OCI-LY3 (cell line): ENCODE measurements around the gene PRDM1.

Experiments used
- EZH2phosphoT487 ChIP-seq: fragments of 200-600 bp; shearing (Covaris generic); IDR thresholded peaks from 2 replicates; pipeline ENCODE4 v1.6.1; 2018; ENCODE audit warnings: antibody characterized with exemption, mixed run types, low read depth
- TF ChIP-seq, protein P1 (sequence below): fragments of 200-600, 300-600 bp; sonication (generic); IDR thresholded peaks from 2 replicates; pipeline ENCODE4 v1.5.1; 2014; ENCODE audit warnings: antibody characterized with exemption, low read length, low read depth

DNA sequence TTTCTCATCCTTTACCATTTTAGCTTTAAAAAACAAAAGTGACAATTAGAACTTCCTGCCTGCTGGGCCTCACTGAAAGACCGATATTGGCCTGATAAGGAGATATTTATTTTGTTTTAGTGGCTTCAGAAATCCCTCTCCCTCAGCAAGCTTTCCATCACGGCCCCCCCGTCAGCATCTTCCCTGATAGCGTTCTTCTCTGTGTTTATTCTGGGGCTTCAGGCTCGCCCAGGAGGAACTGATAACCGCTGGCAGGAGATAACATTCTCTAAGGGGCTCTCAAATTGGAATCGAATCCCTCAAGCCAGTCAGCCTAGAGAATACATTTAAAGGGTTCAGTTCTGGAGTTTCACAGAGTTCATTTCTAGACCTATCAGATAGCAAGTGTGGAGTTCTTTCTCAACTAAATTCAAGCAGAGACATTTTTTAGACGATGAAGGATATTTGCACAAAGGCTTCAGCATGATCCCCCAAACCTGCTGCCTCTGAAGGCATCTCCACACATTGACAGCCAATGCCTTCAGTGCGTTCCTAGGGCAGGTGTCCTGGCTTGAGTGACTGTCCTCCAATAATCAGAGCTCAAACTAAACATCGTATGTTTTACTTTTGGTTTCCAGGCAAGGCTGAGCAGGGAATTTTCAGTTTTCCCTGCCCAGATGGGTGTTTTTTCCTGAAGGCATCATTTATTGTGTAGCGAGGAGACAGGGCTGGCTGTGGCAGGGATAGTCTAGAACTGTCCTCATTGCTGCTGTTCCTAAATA is 17.0 kb downstream of the PRDM1 start:
- TF ChIP-seq, protein P1, sequence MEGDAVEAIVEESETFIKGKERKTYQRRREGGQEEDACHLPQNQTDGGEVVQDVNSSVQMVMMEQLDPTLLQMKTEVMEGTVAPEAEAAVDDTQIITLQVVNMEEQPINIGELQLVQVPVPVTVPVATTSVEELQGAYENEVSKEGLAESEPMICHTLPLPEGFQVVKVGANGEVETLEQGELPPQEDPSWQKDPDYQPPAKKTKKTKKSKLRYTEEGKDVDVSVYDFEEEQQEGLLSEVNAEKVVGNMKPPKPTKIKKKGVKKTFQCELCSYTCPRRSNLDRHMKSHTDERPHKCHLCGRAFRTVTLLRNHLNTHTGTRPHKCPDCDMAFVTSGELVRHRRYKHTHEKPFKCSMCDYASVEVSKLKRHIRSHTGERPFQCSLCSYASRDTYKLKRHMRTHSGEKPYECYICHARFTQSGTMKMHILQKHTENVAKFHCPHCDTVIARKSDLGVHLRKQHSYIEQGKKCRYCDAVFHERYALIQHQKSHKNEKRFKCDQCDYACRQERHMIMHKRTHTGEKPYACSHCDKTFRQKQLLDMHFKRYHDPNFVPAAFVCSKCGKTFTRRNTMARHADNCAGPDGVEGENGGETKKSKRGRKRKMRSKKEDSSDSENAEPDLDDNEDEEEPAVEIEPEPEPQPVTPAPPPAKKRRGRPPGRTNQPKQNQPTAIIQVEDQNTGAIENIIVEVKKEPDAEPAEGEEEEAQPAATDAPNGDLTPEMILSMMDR = no peak
- TF ChIP-seq EZH2phosphoT487 = no peak
